NT2/D1 (cell line): ENCODE results near the gene MFSD6.
"Not testable (repeated sequence)": the region's sequence is repeated elsewhere in the genome, so short reads cannot be mapped to it uniquely, and the experiment has no call there.

ENCODE experiments used
- DNase-seq: peaks from one replicate; pipeline ENCODE4 v3.0.0-alpha.2; 2011; ENCODE audit warnings: low read depth, low spot score
- H3K27me3 ChIP-seq: 2 replicates; pipeline ENCODE4 v1.6.0; 2011; ENCODE audit warnings: mild to moderate bottlenecking; ENCODE audit not compliant: insufficient read length, insufficient read depth
- H3K36me3 ChIP-seq: 2 replicates; pipeline ENCODE4 v1.6.1; 2011; ENCODE audit warnings: mild to moderate bottlenecking, low read length, mixed read lengths; ENCODE audit not compliant: insufficient read depth, insufficient read length
- H3K4me1 ChIP-seq: 2 replicates; pipeline ENCODE4 v1.5.1; 2011; ENCODE audit not compliant: insufficient read depth, insufficient read length
- H3K4me3 ChIP-seq: 2 replicates; pipeline ENCODE4 v1.5.1; 2011; ENCODE audit warnings: low read depth; ENCODE audit not compliant: insufficient read length
- H3K9ac ChIP-seq: 2 replicates; pipeline ENCODE4 v1.6.0; 2011; ENCODE audit warnings: low read depth; ENCODE audit not compliant: insufficient read length
- H3K9me3 ChIP-seq: 2 replicates; pipeline ENCODE4 v1.5.1; 2011; ENCODE audit warnings: mild to moderate bottlenecking, low read length; ENCODE audit not compliant: insufficient read depth
- SUZ12 ChIP-seq: IDR thresholded peaks from 2 replicates; pipeline ENCODE4 v1.6.1; 2011; ENCODE audit not compliant: insufficient read length, insufficient read depth; ENCODE audit errors: extremely low read depth
- YY1 ChIP-seq: IDR thresholded peaks from 2 replicates; pipeline ENCODE4 v1.6.1; 2011; ENCODE audit not compliant: insufficient read length, insufficient read depth
- ZNF274 ChIP-seq: IDR thresholded peaks from 2 replicates; pipeline ENCODE4 v1.6.1; 2011; ENCODE audit warnings: mild to moderate bottlenecking, low read depth, low read length

Gene MFSD6

DNA sequence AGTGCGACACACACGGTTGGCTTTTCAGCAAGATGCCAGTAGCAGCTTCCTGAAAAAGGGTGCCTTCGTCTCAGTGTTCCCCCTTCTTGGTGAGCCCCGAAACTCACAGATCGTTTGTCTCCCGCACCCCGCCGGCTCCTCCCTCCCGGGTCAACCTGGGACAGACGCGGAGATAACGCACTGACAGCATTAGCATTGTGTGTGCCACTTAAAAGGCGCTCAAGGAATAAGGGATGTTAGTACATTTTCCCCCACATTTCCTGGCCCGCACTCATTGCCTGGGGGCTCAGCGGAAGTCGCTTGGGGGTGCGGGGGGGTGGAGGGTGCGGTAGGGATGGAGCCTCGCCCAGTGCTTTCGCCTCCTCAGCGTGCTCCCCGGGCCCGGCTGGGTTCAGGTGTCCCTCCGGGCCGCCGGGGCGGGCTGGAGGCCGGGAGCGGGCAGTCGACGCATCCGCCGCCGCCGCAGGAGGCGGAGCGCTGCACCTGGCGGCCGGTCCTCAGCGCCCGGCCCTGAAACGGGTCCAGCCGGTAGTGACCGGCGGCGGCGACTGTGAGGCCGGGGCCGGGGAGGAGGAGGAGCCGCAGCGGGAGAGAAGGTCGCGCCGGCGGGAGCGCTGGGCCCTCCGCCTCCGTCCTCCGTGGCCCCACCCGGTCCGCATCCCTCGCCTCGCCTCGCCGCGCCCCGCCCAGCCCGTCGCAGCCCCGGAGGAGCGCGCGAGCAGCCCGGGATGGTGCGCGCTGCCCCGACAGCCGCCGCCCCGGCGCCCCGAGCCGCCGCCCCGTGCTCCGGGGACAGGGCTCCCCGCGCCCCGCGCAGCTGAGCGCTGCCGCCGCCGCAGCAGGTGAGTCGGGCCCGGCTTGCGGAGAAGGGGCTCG lies at the start of gene MFSD6:
TSS of gene MFSD6 (plus strand) at position 694 of the 876 bp plus-strand sequence. CDS start 27,675 bp downstream, outside the sequence.
- H3K9me3 ChIP-seq = peaks cover 6% of the 10 kb centered on the region; the same call in 1 of the 2 replicates
- DNase-seq = no peak
- H3K4me1 ChIP-seq = peaks cover 3% of the 10 kb centered on the region
- H3K27me3 ChIP-seq = peaks cover 68% of the 10 kb centered on the region
- H3K36me3 ChIP-seq = no peaks in the 10 kb centered on the region
- peak within 1 kb of the TSS; percentile 47 for H3K9ac ChIP-seq
- TF ChIP-seq SUZ12 (no peak), ZNF274 (no peak), YY1 (no peak)
- peak within 1 kb of the TSS; percentile 58 for H3K4me3 ChIP-seq

DNA sequence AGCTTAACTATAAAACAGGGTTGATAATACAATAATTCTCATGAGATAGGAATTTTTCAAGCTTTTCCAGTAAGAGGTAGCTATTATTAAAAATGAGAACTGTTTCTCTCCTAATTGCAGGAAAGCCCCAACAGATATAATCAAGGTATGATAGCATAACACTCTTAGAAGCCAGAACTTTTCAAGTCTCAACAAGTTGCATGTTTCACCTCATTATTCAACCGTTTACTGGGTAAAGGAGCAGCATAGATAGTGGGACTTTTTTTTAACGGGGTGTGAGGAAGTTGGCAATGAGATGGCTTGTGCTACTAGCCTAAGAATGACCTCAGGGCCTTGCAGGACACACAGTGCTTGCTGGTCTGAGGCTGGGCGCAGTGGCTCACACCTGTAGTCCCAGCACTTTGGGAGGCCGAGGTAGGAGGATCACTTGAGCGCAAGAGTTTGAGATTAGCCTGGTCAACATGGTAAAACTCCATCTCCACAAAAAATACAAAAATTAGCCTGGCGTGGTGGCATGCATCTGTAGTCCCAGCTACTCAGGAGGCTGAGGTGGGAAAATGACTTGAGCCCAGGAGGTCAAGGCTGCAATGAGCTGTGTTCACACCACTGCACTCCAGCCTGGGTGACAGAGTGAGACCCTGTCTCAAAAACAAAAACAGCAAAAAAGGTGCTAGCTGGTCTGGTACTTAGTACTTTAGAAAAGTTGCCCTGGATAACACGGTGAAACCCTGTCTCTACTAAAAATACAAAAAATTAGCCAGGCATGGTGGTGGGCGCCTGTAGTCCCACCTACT lies 49.3 kb upstream of the MFSD6 start:
- not testable (repeated sequence) for H3K4me3 ChIP-seq, H3K36me3 ChIP-seq, H3K27me3 ChIP-seq, H3K4me1 ChIP-seq, H3K9me3 ChIP-seq, H3K9ac ChIP-seq, DNase-seq

- DNase-seq = no peak
- no peaks in the 10 kb centered on the region for H3K27me3 ChIP-seq
- H3K4me1 ChIP-seq = no peaks in the 10 kb centered on the region
- H3K36me3 ChIP-seq = no peaks in the 10 kb centered on the region
- H3K9me3 ChIP-seq = no peaks in the 10 kb centered on the region
- no peak overlapping the region for H3K4me3 ChIP-seq
- no peak overlapping the region for H3K9ac ChIP-seq
- TF ChIP-seq YY1 (no peak), ZNF274 (no peak), SUZ12 (no peak)
Measured at GRCh38 chr2:190360561-190360960, 47.6 kb upstream of the MFSD6 start.

- Histone ChIP-seq H3K9me3 (no peaks in the 10 kb centered on the region), H3K9ac (no peak overlapping the region), H3K36me3 (no peaks in the 10 kb centered on the region), H3K27me3 (no peaks in the 10 kb centered on the region), H3K4me1 (no peaks in the 10 kb centered on the region), H3K4me3 (no peak overlapping the region)
- no peak for DNase-seq
- no peak for TF ChIP-seq YY1
- no peak for TF ChIP-seq SUZ12
- TF ChIP-seq ZNF274 = no peak
Measured at GRCh38 chr2:190360965-190361364, 47.2 kb upstream of the MFSD6 start.

GRCh38 chr2:190361572-190361971 lies 46.6 kb upstream of the MFSD6 start:
- TF ChIP-seq ZNF274 (no peak), YY1 (no peak), SUZ12 (no peak)
- Histone ChIP-seq H3K27me3 (no peaks in the 10 kb centered on the region), H3K36me3 (no peaks in the 10 kb centered on the region), H3K9me3 (no peaks in the 10 kb centered on the region), H3K9ac (no peak overlapping the region), H3K4me3 (no peak overlapping the region), H3K4me1 (no peaks in the 10 kb centered on the region)
- no peak for DNase-seq

GRCh38 chr2:190362894-190363293 lies 45.3 kb upstream of the MFSD6 start:
- no peaks in the 10 kb centered on the region for H3K27me3 ChIP-seq
- DNase-seq = no peak
- peaks cover 2% of the 10 kb centered on the region for H3K36me3 ChIP-seq
- H3K4me1 ChIP-seq = no peaks in the 10 kb centered on the region
- H3K4me3 ChIP-seq = no peak overlapping the region
- no peak for TF ChIP-seq ZNF274
- no peak for TF ChIP-seq YY1
- no peak for TF ChIP-seq SUZ12
- H3K9me3 ChIP-seq = no peaks in the 10 kb centered on the region
- H3K9ac ChIP-seq = no peak overlapping the region

GRCh38 chr2:190365499-190366204 lies 42.5 kb upstream of the MFSD6 start:
- Histone ChIP-seq H3K27me3 (no peaks in the 10 kb centered on the region), H3K36me3 (peaks cover 5% of the 10 kb centered on the region), H3K4me3 (no peak overlapping the region), H3K4me1 (no peaks in the 10 kb centered on the region), H3K9me3 (no peaks in the 10 kb centered on the region), H3K9ac (no peak overlapping the region)
- TF ChIP-seq SUZ12 (no peak), YY1 (no peak), ZNF274 (no peak)
- DNase-seq = no peak
